AG20443 (cell line): ENCODE data around the gene AMIGO1.
A peak's percentile ranks its signal among the peaks of the same experiment; 100 is the strongest.

Experiments
- DNase-seq: peaks from one replicate; pipeline ENCODE4 v3.0.0; 2012; ENCODE audit warnings: low spot score, mixed read lengths

The AMIGO1 gene

DNA sequence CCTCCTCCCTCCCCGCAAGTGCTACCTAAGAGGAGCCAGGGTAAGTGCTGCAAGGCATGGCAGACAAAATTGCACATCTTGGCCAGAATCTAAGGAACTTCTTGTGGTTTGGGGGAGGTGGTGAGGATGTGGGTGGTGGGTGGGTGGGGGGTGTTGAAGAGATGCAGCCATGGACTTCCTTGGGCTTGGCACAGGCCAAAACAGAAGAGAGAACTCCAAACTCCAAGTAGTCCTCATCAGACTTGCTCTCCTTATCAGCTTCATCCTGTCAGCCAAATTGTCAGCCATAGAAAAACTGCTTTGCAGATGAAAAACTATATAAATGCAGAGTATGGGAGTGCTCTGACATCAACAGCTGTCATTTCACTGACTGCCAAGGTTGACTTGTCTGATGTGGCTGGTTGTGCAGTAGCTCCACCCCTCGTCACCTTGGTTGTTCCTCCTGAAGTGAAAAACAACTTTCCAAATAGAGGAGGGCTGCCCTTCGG, 7.1 kb downstream of the AMIGO1 start:
- no peak for DNase-seq

DNA sequence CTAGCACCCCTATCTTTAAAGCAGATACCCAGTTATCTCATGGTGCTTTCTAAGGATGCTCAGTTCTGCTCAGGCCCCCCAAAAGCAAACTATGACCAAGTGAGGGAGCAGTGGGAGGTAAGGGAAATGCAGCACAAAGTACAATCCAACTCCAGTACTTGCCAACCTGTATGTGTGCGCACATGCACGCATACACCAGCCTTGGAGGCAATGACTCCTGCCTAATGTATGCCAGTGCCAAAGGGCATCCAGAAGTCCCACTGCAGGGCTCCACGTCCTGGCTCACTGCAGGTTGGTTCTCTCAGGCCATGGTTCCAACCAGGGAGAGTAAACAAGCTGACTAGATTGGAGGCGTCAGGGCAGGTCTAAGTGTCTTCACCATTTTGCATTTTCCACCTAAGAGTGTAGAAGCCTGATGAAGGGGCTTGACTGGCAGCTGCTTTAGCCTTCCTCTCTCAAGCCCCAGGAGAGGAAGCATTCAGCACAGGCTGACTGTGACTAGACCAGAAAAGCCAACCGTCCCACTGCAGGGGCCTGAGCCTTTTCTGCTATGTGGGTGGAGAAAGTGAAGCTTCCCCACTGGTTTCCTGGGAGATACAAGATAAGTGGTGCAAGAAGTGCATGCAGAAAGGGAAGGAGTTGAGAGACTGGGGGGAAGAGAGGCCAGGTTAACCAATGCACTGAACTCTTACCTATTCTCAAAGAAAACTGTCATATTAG, 7.7 kb downstream of the AMIGO1 start:
- no peak for DNase-seq

DNA sequence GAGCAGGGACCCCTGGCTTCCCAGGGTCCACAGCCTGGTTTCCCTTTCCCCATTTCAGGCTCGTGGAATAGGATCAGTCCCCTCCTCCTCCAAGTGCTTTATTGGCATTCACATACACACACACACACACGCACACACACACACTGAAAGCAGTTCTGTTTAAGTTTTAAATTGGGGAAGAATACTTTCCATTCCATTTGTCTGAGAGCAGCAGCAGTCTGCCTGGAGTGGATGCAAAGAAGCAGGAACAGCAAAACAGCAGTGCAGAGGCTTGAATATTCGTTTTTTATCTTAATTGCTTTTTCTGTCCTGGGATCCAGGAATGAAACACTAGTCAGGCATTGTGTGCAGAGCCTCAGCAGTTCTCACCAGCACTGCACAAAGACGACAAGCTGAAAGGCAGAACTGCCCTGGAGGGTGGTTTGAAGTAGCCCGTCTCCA, 8.6 kb downstream of the AMIGO1 start:
- DNase-seq, result peak; percentile 63

DNA sequence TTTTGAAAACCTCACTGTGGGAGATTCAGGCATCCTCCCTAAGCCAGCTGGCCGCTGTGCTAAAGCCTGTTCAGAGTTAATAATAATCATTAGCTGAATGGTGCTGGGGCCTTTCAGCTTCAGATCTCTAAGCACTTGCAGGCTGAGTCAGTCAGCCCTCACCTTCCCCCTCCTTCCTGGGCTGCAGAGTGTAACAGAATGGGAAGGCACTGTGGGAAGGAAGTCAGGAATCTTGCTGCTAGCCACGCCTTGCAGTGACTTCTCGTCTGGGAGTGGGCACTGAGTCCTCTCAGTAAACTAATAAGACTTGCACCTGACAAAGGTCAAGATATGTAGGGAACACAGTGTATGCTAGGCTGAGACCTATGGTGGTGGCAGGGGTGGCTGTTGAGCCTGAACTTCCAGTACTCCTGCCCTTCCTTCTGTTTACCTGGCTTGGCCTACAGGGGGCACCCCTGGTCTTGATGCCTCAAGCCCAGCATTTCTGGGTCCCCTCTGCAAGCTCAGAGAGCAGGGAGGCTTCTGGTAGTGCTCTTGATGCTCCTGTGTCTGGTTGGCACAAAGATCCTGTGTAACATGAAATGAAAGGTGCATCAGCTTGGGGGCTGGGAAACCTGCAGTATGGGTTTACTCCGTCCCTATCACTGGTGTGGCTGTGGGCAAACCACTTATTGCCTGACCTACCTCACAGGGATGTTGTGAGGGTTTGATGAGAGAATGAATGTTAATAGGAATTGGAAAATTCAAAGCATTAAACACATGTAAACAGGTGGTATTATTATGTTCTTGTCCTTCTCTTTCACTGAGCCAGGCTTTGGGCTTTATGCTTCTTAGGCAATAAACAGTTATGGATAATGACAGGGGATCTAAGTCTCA, 9.6 kb downstream of the AMIGO1 start:
- DNase-seq, result peak; percentile 30

DNA sequence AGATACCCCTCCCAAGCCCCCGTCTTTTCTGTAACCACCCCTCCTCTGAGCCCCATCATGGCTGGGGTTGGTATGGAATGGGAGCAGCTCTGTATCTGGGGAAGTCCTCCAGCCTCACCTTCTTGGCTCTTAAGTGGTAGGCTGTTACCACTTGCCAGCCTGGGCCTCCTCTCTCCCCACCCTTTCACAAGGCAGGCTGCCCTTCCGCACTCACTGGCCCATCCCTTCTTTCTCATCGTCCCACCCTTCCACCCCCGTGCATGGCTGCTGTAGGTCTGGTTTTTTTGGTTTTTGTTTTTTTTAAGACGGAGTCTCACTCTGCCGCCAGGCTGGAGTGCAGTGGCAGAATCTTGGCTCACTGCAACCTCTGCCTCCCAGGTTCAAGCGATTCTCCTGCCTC, 10.4 kb downstream of the AMIGO1 start:
- no peak for DNase-seq

DNA sequence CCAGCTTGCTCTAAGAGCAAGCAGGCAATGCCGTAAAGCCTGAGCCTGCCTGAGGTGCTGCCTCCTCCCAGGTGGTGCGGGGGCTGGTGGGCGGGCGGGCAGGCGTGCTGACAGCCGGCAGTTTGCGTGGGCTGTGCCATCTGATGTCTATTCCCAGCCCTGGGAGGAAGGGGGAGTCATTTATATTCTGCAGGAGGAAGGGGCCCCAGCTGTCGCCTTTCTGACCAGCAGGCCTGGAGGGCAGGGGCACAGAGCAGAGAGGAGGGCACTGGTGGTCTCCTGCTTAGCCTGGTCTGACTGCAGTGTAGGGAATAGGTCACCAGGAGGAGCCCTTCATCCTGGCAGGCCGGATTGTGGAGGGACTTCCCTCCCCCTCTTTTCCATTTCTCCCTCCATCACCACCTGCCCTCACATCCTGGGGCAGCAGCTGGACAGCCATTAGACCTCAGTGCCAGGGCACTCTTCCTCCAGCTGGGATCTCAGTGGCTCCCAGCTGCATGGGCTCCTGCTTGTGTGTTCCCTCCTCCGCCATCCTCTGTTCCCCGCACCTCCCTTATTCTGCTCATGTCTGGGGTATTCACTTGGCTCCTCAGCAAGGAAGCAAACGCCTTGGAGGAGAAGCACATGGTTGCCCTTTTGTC, 11.2 kb downstream of the AMIGO1 start:
- DNase-seq, result peak; percentile 43

DNA sequence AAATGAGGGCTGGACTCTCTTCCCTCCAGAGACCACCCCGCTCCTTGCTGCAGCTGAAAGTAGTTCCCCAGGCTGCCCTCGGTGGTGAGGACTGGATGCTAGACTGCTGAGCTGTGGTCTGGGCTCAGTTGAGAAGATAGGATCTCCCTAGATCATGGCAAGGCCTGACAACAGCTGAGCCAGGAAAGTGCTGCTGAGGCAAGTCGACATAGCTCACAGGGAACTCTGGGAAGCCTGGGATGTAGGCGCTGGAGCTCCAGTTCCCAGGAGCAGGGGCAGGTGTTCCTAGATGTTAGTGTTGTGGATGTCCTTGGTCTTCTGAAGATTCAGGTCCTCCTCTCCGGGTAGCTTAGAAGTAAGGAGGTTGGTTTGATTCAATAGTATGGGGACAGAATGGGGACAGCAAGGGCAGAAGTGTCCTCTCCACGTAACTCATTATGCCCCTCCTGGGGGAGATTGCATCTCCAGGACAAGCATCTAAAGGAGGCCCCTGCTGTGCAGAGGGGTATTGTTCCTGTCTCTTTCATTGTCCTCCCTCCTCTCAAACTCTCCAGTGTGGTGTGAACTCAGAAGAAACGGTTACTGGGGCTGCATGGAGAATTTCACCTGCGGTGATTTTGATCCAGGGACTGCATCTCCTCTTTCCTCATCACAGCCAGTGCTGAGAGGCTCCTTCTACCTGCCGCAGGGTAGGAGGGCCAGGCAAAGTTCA, 11.9 kb downstream of the AMIGO1 start:
- no peak for DNase-seq

DNA sequence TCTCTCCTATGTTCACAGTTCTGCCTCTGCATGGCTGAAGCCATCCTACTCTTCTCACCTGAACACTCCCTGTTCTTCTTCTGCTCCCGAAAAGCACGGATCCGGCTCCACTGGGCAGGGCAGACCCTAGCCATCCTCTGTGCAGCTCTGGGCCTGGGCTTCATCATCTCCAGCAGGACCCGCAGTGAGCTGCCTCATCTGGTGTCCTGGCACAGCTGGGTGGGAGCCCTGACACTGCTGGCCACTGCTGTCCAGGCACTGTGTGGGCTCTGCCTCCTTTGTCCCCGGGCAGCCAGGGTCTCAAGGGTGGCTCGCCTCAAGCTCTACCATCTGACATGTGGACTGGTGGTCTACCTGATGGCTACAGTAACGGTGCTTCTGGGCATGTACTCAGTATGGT, 13.8 kb downstream of the AMIGO1 start:
- DNase-seq, result no peak

DNA sequence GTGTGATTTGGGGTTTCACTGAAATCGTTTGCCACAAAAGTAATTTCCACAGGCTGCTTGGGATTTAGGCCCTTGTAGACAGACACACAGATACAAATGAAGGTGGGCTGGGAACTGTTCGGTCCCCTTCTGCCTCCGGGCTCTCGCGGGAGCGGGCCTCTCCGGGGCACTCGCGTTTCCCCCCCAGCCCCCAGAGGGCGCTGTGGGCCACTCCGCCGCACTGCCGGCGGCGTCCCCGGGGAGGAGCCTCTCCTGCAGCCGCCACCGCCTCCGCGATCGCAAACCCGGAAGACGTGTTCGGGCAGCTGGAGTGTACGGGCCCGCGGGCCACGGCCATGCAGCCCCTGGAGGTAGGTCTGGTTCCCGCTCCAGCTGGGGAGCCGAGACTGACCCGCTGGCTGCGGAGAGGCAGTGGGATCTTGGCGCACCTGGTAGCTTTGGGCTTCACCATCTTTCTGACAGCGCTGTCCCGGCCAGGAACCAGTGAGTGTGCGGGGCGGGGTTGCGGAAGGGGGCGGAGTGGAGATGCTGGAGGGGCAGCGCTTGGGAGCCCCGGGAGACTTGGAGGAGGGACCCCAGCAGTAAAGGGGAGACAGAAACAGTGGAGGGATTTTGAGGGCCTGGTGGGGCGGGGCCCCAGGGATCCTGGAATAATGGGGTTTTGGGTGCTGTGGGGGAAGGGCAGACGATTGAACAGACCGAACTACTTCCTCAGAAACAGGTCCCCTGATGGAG, 15.6 kb downstream of the AMIGO1 start, which contains the start of gene CYB561D1:
Gene CYB561D1 (plus strand): TSS at position 290 of the 735 bp plus-strand sequence. CDS start 46 bp downstream, at position 336.
- DNase-seq, result peak; percentile 95

DNA sequence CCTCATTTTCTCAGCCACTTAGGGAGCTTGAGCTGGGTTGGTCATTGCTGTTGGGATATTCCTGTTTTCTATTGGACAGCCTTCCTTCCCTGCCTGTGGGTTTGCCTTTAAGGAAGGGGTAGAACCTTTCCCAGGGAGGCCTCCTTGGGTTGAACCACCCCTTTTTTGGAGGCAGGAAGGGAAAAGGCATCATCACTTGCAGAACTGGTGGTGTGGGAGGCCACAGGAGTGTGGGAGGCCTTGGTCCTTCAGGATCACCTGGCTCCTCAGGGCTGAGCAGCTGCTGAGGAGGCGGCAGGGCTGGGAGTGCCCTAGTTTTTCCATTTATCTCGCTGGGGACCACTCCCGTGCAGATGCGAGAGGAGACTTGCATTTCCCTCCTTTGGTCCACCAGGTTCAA, 16.3 kb downstream of the AMIGO1 start:
- DNase-seq, result no peak

DNA sequence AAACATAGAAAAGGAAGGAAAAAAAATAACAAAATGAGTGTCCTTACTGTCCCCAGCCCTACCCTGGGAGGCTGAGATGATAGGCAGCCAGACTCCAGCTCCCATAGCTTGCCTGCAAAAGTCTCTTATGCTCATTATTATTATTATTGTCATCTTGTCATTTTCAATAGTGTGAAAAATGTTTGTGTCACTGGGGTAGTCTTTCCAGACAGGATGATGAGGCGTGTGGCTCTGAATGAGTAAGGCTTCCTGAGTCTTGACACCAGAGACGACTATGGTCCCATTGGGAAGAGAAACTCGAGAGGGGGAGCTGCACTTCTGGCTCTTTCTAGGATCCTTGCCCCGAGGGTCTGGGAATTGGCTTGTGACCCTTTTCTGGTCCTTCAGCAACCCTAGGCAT, 16.7 kb downstream of the AMIGO1 start:
- DNase-seq, result no peak

DNA sequence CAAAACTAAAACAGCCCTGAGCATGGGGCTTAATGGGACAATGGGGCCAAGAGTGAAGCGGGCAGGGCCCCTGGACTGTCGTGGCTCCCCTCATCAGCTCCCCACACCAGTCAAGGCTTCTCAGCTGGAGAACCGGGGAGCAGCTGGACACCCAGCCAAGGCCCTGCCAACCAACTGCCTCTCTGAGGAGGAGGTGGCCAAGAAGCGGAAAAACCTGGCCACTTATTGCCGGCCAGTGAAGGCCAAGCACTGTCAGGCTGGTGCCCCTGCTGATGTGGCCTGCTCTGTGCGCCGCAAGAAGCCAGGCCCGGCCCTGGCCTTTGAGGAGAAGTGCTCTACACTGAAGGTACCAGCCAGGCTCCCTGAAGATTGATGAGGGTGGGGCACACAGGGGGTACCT, 18.2 kb downstream of the AMIGO1 start:
- no peak for DNase-seq

DNA sequence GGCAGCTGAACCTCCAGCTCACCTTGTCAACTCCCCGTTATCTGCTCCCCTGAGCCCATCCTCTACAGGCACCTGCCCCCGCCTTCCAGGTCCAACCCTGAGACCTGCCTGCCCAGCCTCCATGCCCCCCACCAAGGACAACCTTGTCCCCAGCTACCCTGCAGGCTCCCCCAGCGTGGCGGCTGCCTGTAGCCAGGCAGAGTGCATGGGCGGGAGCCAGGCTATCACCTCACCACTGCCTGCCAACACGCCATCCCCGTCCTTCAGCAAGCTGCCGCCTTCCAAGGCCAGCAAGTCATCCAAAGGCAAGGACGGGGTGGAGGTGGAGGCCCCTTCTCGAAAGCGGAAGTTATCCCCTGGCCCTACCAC, 18.6 kb downstream of the AMIGO1 start:
- DNase-seq, result no peak

DNA sequence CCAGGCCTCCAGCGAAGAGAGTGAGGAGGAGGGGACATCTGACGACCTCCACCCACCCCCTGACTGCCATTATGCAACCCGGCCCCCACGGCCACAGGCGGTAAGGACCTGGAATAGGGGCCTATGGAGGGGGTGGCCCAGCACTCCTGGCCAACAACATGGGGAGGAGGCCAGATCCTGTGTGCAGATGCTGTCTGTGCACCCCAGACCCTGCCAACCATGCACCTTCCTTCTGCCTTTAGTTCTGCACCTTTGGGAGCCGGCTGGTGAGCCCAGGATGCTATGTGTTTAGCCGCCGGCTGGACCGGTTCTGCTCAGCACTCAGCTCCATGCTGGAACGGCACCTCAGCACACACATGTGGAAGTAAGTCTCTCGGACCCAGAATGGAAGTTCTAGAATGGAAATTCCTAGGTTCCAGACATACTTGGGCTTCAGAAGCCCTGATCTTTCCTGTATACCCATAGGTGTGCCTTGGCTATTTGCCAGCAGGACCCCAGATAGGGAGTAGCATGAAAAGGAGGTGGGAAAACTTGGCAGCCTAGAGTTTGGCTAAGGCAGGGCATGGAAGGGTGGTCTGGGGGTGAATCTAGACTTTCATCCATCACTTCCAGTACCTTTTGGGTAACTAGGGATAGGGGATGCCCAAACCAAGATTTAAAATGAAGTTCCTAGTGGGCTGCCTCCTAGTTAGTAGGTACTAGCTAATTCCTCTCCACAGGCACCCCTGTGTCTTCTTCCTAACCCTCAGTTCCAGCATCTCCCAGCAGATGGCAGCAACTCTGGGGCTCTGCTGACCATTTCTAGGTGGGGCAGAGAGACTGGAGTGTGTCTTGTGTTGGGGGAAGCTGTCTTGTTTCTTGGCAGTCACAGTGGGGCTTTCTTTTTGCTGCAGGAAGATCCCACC, 19.2 kb downstream of the AMIGO1 start:
- DNase-seq, result peak; percentile 84

DNA sequence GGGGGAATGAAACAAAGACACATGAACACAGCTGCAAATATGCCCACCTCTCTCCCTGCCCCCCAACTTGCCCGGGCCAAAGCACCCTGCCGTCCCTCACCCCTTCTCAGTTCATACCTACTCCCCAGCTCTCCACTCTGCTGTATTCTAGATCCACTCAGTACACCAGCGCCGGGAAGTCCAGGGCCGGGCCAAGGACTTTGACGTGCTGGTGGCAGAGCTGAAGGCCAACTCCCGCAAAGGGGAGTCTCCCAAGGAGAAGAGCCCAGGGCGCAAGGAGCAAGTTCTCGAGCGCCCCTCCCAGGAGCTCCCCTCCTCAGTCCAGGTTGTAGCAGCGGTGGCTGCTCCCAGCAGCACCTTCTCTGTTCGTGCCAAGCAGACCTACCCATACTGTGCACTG, 20.8 kb downstream of the AMIGO1 start:
- no peak for DNase-seq

DNA sequence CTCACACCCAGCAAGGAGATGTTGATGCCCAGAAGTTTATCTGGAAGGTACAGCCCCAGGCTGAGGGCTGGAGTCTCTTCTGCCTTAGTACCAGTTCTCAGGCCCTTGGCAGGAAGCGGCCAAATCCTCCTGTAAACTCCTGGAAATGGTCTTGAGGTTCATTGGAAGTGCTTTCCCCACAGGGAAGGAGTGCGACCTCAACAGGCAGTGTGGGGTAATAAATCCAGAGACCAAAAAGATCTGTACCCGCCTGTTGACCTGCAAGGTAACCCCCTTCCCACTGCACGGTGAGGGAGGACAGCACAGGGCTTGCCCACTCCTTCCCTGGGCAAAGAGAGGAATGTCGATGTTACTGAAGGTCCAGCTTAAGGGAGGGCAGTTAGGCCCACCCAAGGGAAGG, 21.3 kb downstream of the AMIGO1 start:
- DNase-seq, result no peak

DNA sequence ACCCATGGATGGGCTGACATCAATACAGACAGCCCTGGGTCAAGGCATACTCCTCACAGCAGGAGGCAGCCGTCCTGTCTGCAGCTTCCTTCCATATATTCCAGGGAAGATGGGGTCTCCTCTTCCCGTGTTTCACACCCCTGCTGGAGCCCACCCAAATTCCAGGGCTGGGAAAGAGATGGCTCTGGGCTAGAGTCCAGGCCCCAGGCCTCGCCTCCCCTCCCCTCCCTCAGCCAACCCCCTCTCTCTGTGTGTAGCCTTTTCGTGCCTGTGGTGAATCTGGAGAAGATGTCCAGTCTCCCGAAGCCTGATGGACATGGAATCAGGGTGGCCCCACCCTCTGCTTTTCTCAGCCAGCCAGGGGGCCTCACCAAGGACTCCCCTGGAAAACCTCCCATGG, 22.3 kb downstream of the AMIGO1 start:
- DNase-seq, result no peak

DNA sequence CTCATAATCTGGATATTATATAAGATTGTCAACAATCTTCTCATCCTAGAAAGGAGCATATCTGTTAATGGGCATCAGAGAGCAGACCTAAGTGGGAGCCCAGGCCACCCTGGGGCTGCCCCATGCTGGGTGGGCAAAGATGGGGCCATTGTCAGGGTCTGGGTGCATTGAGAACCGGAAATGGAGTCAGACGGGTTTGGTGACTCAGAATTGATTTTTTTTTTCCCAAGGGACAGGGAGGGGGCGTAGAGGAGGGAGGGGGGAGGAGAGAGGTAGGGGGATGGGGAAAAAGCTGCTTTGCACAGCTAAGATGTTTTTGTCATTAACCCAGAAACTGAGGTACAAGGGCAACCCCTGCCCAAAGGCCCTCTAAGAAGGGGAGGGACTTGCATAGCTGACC, 24.5 kb downstream of the AMIGO1 start:
- no peak for DNase-seq

DNA sequence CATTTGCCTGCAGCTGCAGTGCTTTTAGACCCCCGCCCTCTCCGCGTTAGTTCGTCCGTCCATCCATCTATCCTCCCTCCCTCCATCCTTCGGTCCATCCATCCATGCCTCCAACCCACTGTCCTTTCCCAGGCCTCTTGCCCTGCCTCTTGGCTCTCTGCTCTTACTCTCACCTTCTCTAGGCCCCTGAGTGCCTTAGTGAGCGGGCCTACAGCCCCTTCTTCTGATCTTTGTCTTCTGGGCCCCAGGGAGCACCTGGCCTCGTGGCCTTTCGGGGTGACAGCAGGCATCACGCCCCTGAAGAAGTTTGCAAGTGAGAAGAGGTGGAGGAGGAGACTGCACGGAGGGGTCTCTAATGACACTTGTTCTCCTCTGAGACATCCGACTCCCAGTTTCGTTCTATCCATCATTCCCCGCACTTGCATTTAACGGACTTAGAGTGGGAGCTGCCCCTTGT, 25.0 kb downstream of the AMIGO1 start:
- DNase-seq, result no peak
